Measurements from ENCODE around the gene RNASE4. TPM values are rescaled to one million over a fixed set of nuclear protein-coding genes. Genes with fewer than 3 reads are reported as not detected.
"Not testable (repeated sequence)": the region's sequence is repeated elsewhere in the genome, so short reads cannot be mapped to it uniquely, and the experiment has no call there.

Gene RNASE4, protein sequence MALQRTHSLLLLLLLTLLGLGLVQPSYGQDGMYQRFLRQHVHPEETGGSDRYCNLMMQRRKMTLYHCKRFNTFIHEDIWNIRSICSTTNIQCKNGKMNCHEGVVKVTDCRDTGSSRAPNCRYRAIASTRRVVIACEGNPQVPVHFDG
- 1 to 10 TPM in 1 of 2 experiments, under 1 TPM in 1; 0.63 to 1.6 TPM for total RNA-seq

DNA sequence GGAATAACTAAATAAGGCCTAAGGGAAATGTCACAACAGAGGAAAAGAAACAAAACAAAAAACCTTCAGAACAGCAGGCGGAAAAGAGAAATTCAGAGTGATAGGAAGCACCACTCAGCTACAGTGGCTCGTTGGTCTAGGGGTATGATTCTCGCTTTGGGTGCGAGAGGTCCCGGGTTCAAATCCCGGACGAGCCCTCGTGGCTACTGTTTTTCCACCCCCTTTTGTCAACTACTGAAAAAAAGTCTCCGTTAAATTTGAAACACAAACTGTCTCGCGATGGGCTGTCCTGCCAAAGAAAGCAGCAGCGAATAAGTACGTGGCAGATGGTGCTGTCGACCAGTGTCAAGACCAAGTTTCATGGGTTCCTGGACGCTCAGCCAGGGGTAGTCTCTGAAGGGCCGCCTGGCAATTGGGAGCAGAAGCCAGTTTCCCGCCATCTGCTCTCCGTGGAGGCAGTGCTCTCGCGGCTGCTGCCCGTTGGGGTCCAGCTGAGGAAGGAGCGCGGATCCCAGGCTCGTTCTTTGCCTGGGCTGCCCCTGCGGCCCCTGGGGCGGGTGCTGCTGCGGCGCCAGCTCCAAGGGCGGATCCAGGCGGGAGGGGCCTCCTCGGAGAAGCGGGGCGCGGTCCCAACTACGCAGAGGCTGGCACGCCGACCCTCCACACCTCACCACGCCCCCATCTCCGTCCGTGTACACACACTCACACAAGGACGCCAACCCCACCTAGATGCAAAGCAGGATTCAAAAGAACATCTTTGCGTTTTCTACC lies at the start of gene RNASE4:
Gene RNASE4, plus strand, starts transcription at position 670 of the 771 bp plus-strand sequence. CDS start 14,812 bp downstream, outside the sequence.
- no peak within 1 kb of the TSS for H3K4me3 Mint-ChIP-seq
- POLR2A ChIA-PET = interaction anchor here (1.0 to 3.2 kb wide), 6 partner anchors 10 to 341 kb away, joined by 3 to 14 read pairs (median 6); partner anchors contain the start of gene PARP2

DNA sequence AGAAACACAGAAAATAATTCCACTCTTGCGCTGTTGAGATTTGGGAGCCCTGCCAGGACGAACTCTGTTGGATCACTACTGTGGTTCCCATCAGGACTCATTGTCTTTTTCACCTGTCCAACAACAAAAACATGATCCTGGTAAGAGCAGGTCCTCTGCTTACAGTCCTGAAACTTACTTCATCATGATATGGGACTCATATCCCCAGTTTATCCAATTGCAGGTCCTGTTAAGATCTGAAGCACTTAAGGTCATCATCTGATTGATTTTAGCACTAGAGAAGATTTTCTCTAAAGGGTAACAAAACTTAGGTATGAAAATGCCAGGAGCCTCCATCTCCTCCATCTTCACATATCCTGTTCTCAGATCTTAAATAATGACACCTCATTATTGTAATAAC lies 42.8 kb upstream of the RNASE4 start, which contains the start of gene OR6S1:
Gene OR6S1, minus strand, starts transcription at position 101 of the 400 bp plus-strand sequence. Its CDS starts 0 bp downstream, at position 101.
- Mint-ChIP-seq H3K27ac (no peak within 1 kb of the TSS), H3K27me3 (ENCODE audit: low read depth) (peaks cover 47% of the 10 kb centered on the region), H3K36me3 (ENCODE audit: low read depth) (no peaks in the 10 kb centered on the region), H3K4me1 (ENCODE audit: low read depth) (no peaks in the 10 kb centered on the region), H3K4me3 (no peak within 1 kb of the TSS), H3K9me3 (ENCODE audit: insufficient read depth) (no peaks in the 10 kb centered on the region)
- ChIA-PET POLR2A (no interaction called here), CTCF (no interaction called here)
- no peak for ATAC-seq
- DNase-seq = no peak

More for the DNA sequence above, at the start of gene RNASE4:
- H3K4me1 Mint-ChIP-seq (ENCODE audit: low read depth) = peaks cover 14% of the 10 kb centered on the region
- H3K27me3 Mint-ChIP-seq (ENCODE audit: low read depth) = no peaks in the 10 kb centered on the region
- ATAC-seq (peak; percentile 45), DNase-seq (peak; percentile 87)
- no peaks in the 10 kb centered on the region for H3K36me3 Mint-ChIP-seq (ENCODE audit: low read depth)
- H3K27ac Mint-ChIP-seq = no peak within 1 kb of the TSS
- no peaks in the 10 kb centered on the region for H3K9me3 Mint-ChIP-seq (ENCODE audit: insufficient read depth)
- CTCF ChIA-PET = interaction anchor here (1.0 to 9.1 kb wide), 16 partner anchors 7 to 356 kb away, joined by 3 to 189 read pairs (median 5); partner anchors contain the start of gene PARP2

- Mint-ChIP-seq H3K27me3 (ENCODE audit: low read depth) (peaks cover 44% of the 10 kb centered on the region), H3K4me3 (no peak overlapping the region), H3K9me3 (ENCODE audit: insufficient read depth) (no peaks in the 10 kb centered on the region), H3K27ac (no peak overlapping the region), H3K36me3 (ENCODE audit: low read depth) (no peaks in the 10 kb centered on the region), H3K4me1 (ENCODE audit: low read depth) (no peaks in the 10 kb centered on the region)
- no peak for ATAC-seq
- CTCF ChIA-PET = no interaction called here
- POLR2A ChIA-PET = no interaction called here
- no peak for DNase-seq
Observed at GRCh38 chr14:20642182-20642581, 42.2 kb upstream of the RNASE4 start.

DNA sequence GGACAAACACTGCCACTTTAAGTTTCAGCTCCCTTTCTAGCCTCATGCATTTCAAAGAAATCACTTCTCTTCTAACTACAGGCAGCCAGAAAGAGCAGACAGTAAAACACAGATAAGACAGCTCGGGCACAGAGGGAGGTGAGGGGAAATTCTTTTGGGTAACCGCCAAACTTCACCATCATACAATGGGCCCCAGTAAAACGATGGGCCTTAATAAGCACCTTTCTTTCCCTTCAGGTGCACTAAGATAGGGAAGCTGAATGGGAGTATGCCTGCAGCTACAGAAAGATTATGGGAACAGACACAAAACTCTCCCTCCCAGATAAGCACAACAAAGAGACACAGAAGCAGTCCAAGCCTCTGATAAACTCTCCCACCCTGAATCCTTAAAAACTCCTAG lies 41.6 kb upstream of the RNASE4 start:
- H3K36me3 Mint-ChIP-seq (ENCODE audit: low read depth); H3K4me3 Mint-ChIP-seq; ATAC-seq; H3K9me3 Mint-ChIP-seq (ENCODE audit: insufficient read depth); DNase-seq; H3K4me1 Mint-ChIP-seq (ENCODE audit: low read depth); POLR2A ChIA-PET; H3K27ac Mint-ChIP-seq; CTCF ChIA-PET: not testable (repeated sequence)
- H3K27me3 Mint-ChIP-seq (ENCODE audit: low read depth) = peaks cover 46% of the 10 kb centered on the region

DNA sequence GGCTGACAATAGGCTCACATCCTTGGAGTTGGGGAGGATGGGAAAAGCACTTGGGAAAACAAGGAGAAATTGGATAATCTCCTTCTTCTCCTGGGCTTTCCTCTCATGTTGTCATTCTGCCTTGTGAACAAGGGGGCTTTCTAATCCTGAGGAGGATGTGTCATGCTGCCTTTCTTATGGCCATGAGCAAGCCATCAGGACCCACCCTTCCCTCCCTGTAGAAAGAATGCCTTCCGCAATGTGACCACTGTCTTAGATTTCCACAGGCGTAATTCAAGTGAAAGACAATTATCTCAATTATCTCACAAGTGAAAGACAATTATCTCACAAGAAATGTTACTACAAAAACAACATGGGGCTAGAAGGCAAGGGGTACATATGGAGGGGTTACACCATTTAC lies 39.8 kb upstream of the RNASE4 start:
- H3K27me3 Mint-ChIP-seq (ENCODE audit: low read depth) = peaks cover 41% of the 10 kb centered on the region
- POLR2A ChIA-PET = no interaction called here
- no peak for ATAC-seq

GRCh38 chr14:20645481-20645880 lies 38.9 kb upstream of the RNASE4 start:
- H3K4me3 Mint-ChIP-seq = no peak overlapping the region
- DNase-seq = no peak
- H3K9me3 Mint-ChIP-seq (ENCODE audit: insufficient read depth) = no peaks in the 10 kb centered on the region
- POLR2A ChIA-PET = no interaction called here
- H3K36me3 Mint-ChIP-seq (ENCODE audit: low read depth) = no peaks in the 10 kb centered on the region
- ATAC-seq = no peak
- no peaks in the 10 kb centered on the region for H3K4me1 Mint-ChIP-seq (ENCODE audit: low read depth)
- H3K27ac Mint-ChIP-seq = no peak overlapping the region
- CTCF ChIA-PET = interaction anchor here (0.7 to 1.1 kb wide), 4 partner anchors 18 to 1124 kb away, joined by 3 to 4 read pairs (median 3); no protein-coding TSS in a partner anchor
- H3K27me3 Mint-ChIP-seq (ENCODE audit: low read depth) = peaks cover 41% of the 10 kb centered on the region

More for the DNA sequence above, 39.8 kb upstream of the RNASE4 start:
- H3K4me1 Mint-ChIP-seq (ENCODE audit: low read depth) = no peaks in the 10 kb centered on the region
- no peak overlapping the region for H3K27ac Mint-ChIP-seq
- H3K36me3 Mint-ChIP-seq (ENCODE audit: low read depth) = no peaks in the 10 kb centered on the region
- no peak overlapping the region for H3K4me3 Mint-ChIP-seq
- no peaks in the 10 kb centered on the region for H3K9me3 Mint-ChIP-seq (ENCODE audit: insufficient read depth)
- DNase-seq = no peak
- CTCF ChIA-PET = interaction anchor here (1.4 kb wide), 1 partner anchor 47 kb away, joined by 3 read pairs; no protein-coding TSS in a partner anchor

DNA sequence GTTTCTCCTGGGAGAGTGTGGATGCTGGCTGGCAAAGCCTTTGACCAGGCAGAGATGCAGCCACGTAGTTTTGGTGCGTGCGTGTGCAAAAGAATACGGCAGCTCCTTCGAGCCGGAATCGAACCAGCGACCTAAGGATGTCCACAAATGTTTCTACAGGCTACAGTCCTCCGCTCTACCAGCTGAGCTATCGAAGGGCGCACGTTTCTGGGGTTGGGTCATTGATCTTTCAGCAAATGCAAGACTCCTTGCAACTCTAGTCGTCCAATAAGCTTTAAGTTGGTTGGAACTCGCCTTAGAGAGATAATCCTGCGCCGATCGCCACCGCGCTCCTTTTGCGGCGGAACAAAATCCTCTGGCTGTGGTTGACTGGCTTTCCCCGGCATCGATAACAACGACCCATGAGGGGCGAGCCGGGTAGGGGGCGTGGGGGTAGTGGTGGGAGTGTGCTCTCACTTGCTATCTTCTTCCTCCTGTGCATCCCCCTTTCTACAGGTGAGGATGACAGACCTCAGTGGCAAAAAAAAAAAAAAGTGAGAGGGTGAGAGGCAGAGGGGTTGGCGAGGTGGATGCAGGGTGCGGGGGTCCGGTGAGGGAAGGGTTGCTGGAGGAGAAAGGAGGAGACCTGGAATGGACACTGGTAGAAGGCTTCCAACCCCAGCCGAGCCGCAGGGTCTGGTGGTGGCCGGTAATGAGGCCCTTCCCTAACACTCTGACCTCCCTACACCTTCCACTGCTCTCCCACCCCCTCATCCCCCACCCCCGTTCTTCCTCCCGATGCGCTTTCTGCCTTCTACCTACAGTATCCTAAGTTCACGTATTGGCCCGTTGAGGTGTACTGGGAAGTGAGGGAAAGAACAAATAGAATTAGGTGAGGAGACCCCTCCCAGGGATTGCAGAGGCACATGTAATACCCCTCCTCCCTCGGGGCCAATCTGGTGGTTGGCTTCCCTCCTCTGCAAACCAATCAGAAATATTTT lies 31.1 kb upstream of the RNASE4 start:
- CTCF ChIA-PET = interaction anchor here (0.9 to 2.1 kb wide), 4 partner anchors 38 to 44 kb away, joined by 3 to 9 read pairs (median 4); no protein-coding TSS in a partner anchor
- H3K36me3 Mint-ChIP-seq (ENCODE audit: low read depth) = no peaks in the 10 kb centered on the region

GRCh38 chr14:20655851-20656250 lies 28.5 kb upstream of the RNASE4 start:
- DNase-seq = no peak
- Mint-ChIP-seq H3K4me1 (ENCODE audit: low read depth) (peaks cover 29% of the 10 kb centered on the region), H3K27me3 (ENCODE audit: low read depth) (peaks cover 60% of the 10 kb centered on the region), H3K9me3 (ENCODE audit: insufficient read depth) (no peaks in the 10 kb centered on the region), H3K27ac (no peak overlapping the region), H3K4me3 (no peak overlapping the region), H3K36me3 (ENCODE audit: low read depth) (no peaks in the 10 kb centered on the region)
- no peak for ATAC-seq
- ChIA-PET CTCF (interaction anchor here (10.9 to 11.5 kb wide), 2 partner anchors 26 to 36 kb away, joined by 108 to 189 read pairs; partner anchors contain the start of gene RNASE4), POLR2A (interaction anchor here (1.0 to 1.1 kb wide), 2 partner anchors 12 to 29 kb away, joined by 3 read pairs; no protein-coding TSS in a partner anchor)

More for the DNA sequence above, 31.1 kb upstream of the RNASE4 start:
- ATAC-seq = peak; percentile 66
- Mint-ChIP-seq H3K27ac (no peak overlapping the region), H3K4me3 (peak overlapping the region; percentile 53), H3K9me3 (ENCODE audit: insufficient read depth) (no peaks in the 10 kb centered on the region), H3K27me3 (ENCODE audit: low read depth) (peaks cover 59% of the 10 kb centered on the region), H3K4me1 (ENCODE audit: low read depth) (peaks cover 28% of the 10 kb centered on the region)
- POLR2A ChIA-PET = no interaction called here
- peak; percentile 60 for DNase-seq

GRCh38 chr14:20656274-20656673 lies 28.1 kb upstream of the RNASE4 start:
- Mint-ChIP-seq H3K27ac (no peak overlapping the region), H3K4me3 (no peak overlapping the region), H3K4me1 (ENCODE audit: low read depth) (peaks cover 31% of the 10 kb centered on the region), H3K27me3 (ENCODE audit: low read depth) (peaks cover 59% of the 10 kb centered on the region), H3K36me3 (ENCODE audit: low read depth) (no peaks in the 10 kb centered on the region), H3K9me3 (ENCODE audit: insufficient read depth) (no peaks in the 10 kb centered on the region)
- CTCF ChIA-PET = interaction anchor here (1.0 to 11.5 kb wide), 4 partner anchors 26 to 46 kb away, joined by 3 to 189 read pairs (median 60); partner anchors contain the start of gene RNASE4
- POLR2A ChIA-PET = interaction anchor here (1.0 to 1.1 kb wide), 2 partner anchors 12 to 29 kb away, joined by 3 read pairs; no protein-coding TSS in a partner anchor
- DNase-seq (no peak), ATAC-seq (no peak)

- H3K27ac Mint-ChIP-seq = no peak overlapping the region
- DNase-seq (peak; percentile 38), ATAC-seq (peak; percentile 44)
- no peaks in the 10 kb centered on the region for H3K9me3 Mint-ChIP-seq (ENCODE audit: insufficient read depth)
- H3K4me1 Mint-ChIP-seq (ENCODE audit: low read depth) = peaks cover 40% of the 10 kb centered on the region
- POLR2A ChIA-PET = interaction anchor here (0.6 to 1.3 kb wide), 3 partner anchors 21 to 27 kb away, joined by 3 read pairs; no protein-coding TSS in a partner anchor
- no peaks in the 10 kb centered on the region for H3K36me3 Mint-ChIP-seq (ENCODE audit: low read depth)
- H3K4me3 Mint-ChIP-seq = no peak overlapping the region
- CTCF ChIA-PET = interaction anchor here (0.7 to 11.5 kb wide), 9 partner anchors 10 to 47 kb away, joined by 3 to 189 read pairs (median 4); partner anchors contain the start of gene RNASE4
- peaks cover 51% of the 10 kb centered on the region for H3K27me3 Mint-ChIP-seq (ENCODE audit: low read depth)
Observed at GRCh38 chr14:20657216-20658211, 26.8 kb upstream of the RNASE4 start.
